HepG2 (cell line): ENCODE measurements around the gene STK11. TPM values are rescaled to one million over a fixed set of nuclear protein-coding genes. Genes with fewer than 3 reads are reported as not detected.

ENCODE experiments used
- ATF3 ChIP-seq: sonication (generic); formaldehyde crosslinking; IDR thresholded peaks from 2 replicates; pipeline ENCODE4 v1.4.0; 2020; ENCODE audit warnings: missing genetic modification reagents
- FOXJ3 ChIP-seq: sonication (generic); formaldehyde crosslinking; IDR thresholded peaks from 2 replicates; pipeline ENCODE4 v1.4.0; 2020; ENCODE audit warnings: missing genetic modification reagents, mild to moderate bottlenecking, borderline replicate concordance
- GLI4 ChIP-seq: sonication (generic); formaldehyde crosslinking; IDR thresholded peaks from 2 replicates; pipeline ENCODE4 v1.5.1; 2020; ENCODE audit warnings: missing genetic modification reagents, mild to moderate bottlenecking, moderate library complexity, borderline replicate concordance
- HES4 ChIP-seq: sonication (generic); formaldehyde crosslinking; IDR thresholded peaks from 2 replicates; pipeline ENCODE4 v1.9.0; 2021; ENCODE audit warnings: mild to moderate bottlenecking, missing genetic modification reagents, borderline replicate concordance
- KDM4B ChIP-seq: sonication (generic); formaldehyde crosslinking; IDR thresholded peaks from 2 replicates; pipeline ENCODE4 v1.4.0; 2020; ENCODE audit warnings: missing genetic modification reagents
- MTERF4 ChIP-seq: sonication (generic); formaldehyde crosslinking; IDR thresholded peaks from 2 replicates; pipeline ENCODE4 v1.8.0; 2023; ENCODE audit warnings: mild to moderate bottlenecking, missing genetic modification reagents
- STAG1 ChIP-seq: sonication (generic); formaldehyde crosslinking; IDR thresholded peaks from 2 replicates; pipeline ENCODE4 v1.4.0; 2020; ENCODE audit warnings: missing genetic modification reagents
- TEAD2 ChIP-seq: sonication (generic); formaldehyde crosslinking; IDR thresholded peaks from 2 replicates; pipeline ENCODE4 v1.9.0; 2021; ENCODE audit warnings: missing genetic modification reagents
- ZFX ChIP-seq: sonication (generic); formaldehyde crosslinking; IDR thresholded peaks from 2 replicates; pipeline ENCODE4 v1.4.0; 2020; ENCODE audit warnings: mild to moderate bottlenecking, low read depth, missing genetic modification reagents, moderate library complexity
- ZNF142 ChIP-seq: sonication (generic); formaldehyde crosslinking; IDR thresholded peaks from 2 replicates; pipeline ENCODE4 v1.4.0; 2020; ENCODE audit warnings: missing genetic modification reagents
- ZNF383 ChIP-seq: sonication (generic); formaldehyde crosslinking; IDR thresholded peaks from 2 replicates; pipeline ENCODE4 v1.4.0; 2020; ENCODE audit warnings: missing genetic modification reagents, mild to moderate bottlenecking, borderline replicate concordance
- ZNF468 ChIP-seq: sonication (generic); formaldehyde crosslinking; IDR thresholded peaks from 2 replicates; pipeline ENCODE4 v1.8.0; 2022; ENCODE audit warnings: mild to moderate bottlenecking, moderate library complexity, missing genetic modification reagents
- polyA plus RNA-seq, 8 experiments: library from polyadenylated mRNA; depleted of rRNA in 3 of 8; stranded (reverse) in 7 of 8; unstranded in 1 of 8; fragments of >200 nt; fragmentation: Illumina TruSeq in 4 of 8; extraction: Trizol in 4 of 8; gene quantifications; 2 replicates each; pipeline versions ENCODE4 v1.2.1 to v1.2.3, GENCODE V29; 2011 to 2016; ENCODE audit warnings: low read depth in 4 of 8, missing spikeins in 1 of 8, mixed read lengths in 1 of 8; ENCODE audit not compliant: insufficient read depth in 1 of 8
- total RNA-seq, 5 experiments: library from RNA; depleted of rRNA; stranded (reverse); fragments of >200 nt; fragmentation: Illumina TruSeq; extraction: Trizol; gene quantifications; 2 replicates each; pipeline ENCODE4 v1.2.3, GENCODE V29; 2016; ENCODE audit warnings: low read depth in 1 of 5
- TF ChIP-seq, protein P1 (sequence below): sonication (generic); formaldehyde crosslinking; IDR thresholded peaks from 2 replicates; pipeline ENCODE4 v1.4.0; 2020; ENCODE audit warnings: missing genetic modification reagents
- TF ChIP-seq, protein P2 (sequence below): sonication (generic); formaldehyde crosslinking; IDR thresholded peaks from 2 replicates; pipeline ENCODE4 v1.9.0; 2021; ENCODE audit warnings: missing genetic modification reagents, borderline replicate concordance
- TF ChIP-seq, protein P3 (sequence below): sonication (generic); formaldehyde crosslinking; IDR thresholded peaks from 2 replicates; pipeline ENCODE4 v1.5.0; 2020; ENCODE audit warnings: missing genetic modification reagents, mild to moderate bottlenecking, borderline replicate concordance

The STK11 gene
- total and polyA plus RNA-seq, 2 of the 13 experiments (the other 11 are each of a cell fraction or from before 2014, with no cell fraction given), result 27.5 to 43.6 TPM

GRCh38 chr19:1243768-1244692, 38.5 kb downstream of the STK11 start (continued):
- TF ChIP-seq FOXJ3 (CRISPR knock-in tag) (no peak), STAG1 (peak; percentile 92), ZNF142 (CRISPR knock-in tag) (no peak), GLI4 (CRISPR knock-in tag) (no peak), KDM4B (CRISPR knock-in tag) (peak; percentile 49; the same call in 1 of the 2 replicates), ZFX (peak; percentile 58; the same call in 1 of the 2 replicates), ATF3 (no peak), ZNF468 (no peak), TEAD2 (no peak), MTERF4 (CRISPR knock-in tag) (no peak), ZNF383 (0 out of 2 replicates have a peak, but pooled peaks have one; percentile 70), HES4 (0 out of 2 replicates have a peak, but pooled peaks have one; percentile 25)
- TF ChIP-seq, protein P1, sequence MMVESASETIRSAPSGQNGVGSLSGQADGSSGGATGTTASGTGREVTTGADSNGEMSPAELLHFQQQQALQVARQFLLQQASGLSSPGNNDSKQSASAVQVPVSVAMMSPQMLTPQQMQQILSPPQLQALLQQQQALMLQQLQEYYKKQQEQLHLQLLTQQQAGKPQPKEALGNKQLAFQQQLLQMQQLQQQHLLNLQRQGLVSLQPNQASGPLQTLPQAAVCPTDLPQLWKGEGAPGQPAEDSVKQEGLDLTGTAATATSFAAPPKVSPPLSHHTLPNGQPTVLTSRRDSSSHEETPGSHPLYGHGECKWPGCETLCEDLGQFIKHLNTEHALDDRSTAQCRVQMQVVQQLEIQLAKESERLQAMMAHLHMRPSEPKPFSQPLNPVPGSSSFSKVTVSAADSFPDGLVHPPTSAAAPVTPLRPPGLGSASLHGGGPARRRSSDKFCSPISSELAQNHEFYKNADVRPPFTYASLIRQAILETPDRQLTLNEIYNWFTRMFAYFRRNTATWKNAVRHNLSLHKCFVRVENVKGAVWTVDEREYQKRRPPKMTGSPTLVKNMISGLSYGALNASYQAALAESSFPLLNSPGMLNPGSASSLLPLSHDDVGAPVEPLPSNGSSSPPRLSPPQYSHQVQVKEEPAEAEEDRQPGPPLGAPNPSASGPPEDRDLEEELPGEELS (CRISPR knock-in tag), result no peak
- TF ChIP-seq, protein P2, sequence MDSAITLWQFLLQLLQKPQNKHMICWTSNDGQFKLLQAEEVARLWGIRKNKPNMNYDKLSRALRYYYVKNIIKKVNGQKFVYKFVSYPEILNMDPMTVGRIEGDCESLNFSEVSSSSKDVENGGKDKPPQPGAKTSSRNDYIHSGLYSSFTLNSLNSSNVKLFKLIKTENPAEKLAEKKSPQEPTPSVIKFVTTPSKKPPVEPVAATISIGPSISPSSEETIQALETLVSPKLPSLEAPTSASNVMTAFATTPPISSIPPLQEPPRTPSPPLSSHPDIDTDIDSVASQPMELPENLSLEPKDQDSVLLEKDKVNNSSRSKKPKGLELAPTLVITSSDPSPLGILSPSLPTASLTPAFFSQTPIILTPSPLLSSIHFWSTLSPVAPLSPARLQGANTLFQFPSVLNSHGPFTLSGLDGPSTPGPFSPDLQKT (CRISPR knock-in tag), result no peak
- TF ChIP-seq, protein P3, sequence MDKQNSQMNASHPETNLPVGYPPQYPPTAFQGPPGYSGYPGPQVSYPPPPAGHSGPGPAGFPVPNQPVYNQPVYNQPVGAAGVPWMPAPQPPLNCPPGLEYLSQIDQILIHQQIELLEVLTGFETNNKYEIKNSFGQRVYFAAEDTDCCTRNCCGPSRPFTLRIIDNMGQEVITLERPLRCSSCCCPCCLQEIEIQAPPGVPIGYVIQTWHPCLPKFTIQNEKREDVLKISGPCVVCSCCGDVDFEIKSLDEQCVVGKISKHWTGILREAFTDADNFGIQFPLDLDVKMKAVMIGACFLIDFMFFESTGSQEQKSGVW (CRISPR knock-in tag), result no peak
